Upper lobe of left lung (tissue), 6 donors: Measurements from ENCODE around the gene ADAMTSL5. TPM values are rescaled to one million over a fixed set of nuclear protein-coding genes. Genes with fewer than 3 reads are reported as not detected.

Source experiments
- ATAC-seq, 2 donors: fragments of 200-7000 bp; cut with Tn5 transposase; one replicate each; pipeline ENCODE4 v1.9.1; 2022; ENCODE audit warnings: mild to moderate bottlenecking in 2 of 2, moderate library complexity in 2 of 2; ENCODE audit not compliant: low FRiP score in 2 of 2
- DNase-seq, 2 donors: peaks; one replicate each; pipeline ENCODE4 v3.0.0-alpha.2; 2019 to 2020
- H3K27ac ChIP-seq, 4 donors: fragments of 200-600 bp; sonication (generic); one replicate each; pipeline ENCODE4 v1.5.1; 2016 to 2019
- H3K27me3 ChIP-seq, 4 donors: fragments of 200-600 bp; sonication (generic); one replicate each; pipeline ENCODE4 v1.5.1; 2017 to 2019
- H3K36me3 ChIP-seq, 4 donors: fragments of 200-600 bp; sonication (generic); one replicate each; pipeline ENCODE4 v1.5.1; 2016 to 2019
- H3K4me1 ChIP-seq, 4 donors: fragments of 200-600 bp; sonication (generic); one replicate each; pipeline ENCODE4 v1.5.1; 2018 to 2019
- H3K4me3 ChIP-seq, 4 donors: fragments of 200-600 bp; sonication (generic); one replicate each; pipeline ENCODE4 v1.5.1; 2017 to 2019; ENCODE audit warnings: mild to moderate bottlenecking in 2 of 4, moderate library complexity in 1 of 4
- H3K9me3 ChIP-seq, 4 donors: fragments of 200-600 bp; sonication (generic); one replicate each; pipeline ENCODE4 v1.5.1; 2018 to 2019
- EP300 ChIP-seq, 4 donors: sonication (generic); formaldehyde crosslinking; IDR thresholded peaks; one replicate each; pipeline ENCODE4 v1.5.1; 2017; ENCODE audit warnings: antibody characterized with exemption in 4 of 4, control low read depth in 2 of 4
- POLR2A ChIP-seq, 4 donors: fragments of 450-650 bp; IDR thresholded peaks; one replicate each; pipeline ENCODE4 v1.5.1; 2016 to 2017; ENCODE audit warnings: antibody characterized with exemption in 4 of 4, mild to moderate bottlenecking in 2 of 4
- POLR2AphosphoS5 ChIP-seq, 2 donors: sonication (generic); formaldehyde crosslinking; IDR thresholded peaks; one replicate each; pipeline ENCODE4 v1.5.1; 2017; ENCODE audit warnings: antibody characterized with exemption in 2 of 2
- WGBS, 2 donors: methylation state at CpG; one replicate each; pipeline ENCODE4 v1.1.5; 2017 to 2018; 5-methylcytosine and 5-hydroxymethylcytosine counted together
- total RNA-seq, 6 donors: library from RNA; depleted of rRNA in 4 of 6; stranded (reverse); fragments of >200 nt in 4 of 6; gene quantifications; one replicate each; pipeline versions ENCODE4 v1.1.0 to v1.2.1, GENCODE V29; 2016 to 2021
- TF ChIP-seq, protein P1 (sequence below), 6 experiments: fragments of 450-650 bp in 4 of 6; fragments of 200-600 bp in 2 of 6; sonication (generic) in 2 of 6; IDR thresholded peaks; one replicate each; pipeline ENCODE4 v1.5.1; 2016 to 2019; ENCODE audit warnings: antibody characterized with exemption in 6 of 6
- donor health status: DM: no; HTN: no; CAD: no; lungs with moderate emphysema.
- donor health status: DM: no; HTN: yes; CAD: no; lungs with severe emphysema.

ADAMTSL5 gene
- total RNA-seq, 6 donors from 2014 or later, result 0.89 to 11.5 (median 4.9) TPM

DNA sequence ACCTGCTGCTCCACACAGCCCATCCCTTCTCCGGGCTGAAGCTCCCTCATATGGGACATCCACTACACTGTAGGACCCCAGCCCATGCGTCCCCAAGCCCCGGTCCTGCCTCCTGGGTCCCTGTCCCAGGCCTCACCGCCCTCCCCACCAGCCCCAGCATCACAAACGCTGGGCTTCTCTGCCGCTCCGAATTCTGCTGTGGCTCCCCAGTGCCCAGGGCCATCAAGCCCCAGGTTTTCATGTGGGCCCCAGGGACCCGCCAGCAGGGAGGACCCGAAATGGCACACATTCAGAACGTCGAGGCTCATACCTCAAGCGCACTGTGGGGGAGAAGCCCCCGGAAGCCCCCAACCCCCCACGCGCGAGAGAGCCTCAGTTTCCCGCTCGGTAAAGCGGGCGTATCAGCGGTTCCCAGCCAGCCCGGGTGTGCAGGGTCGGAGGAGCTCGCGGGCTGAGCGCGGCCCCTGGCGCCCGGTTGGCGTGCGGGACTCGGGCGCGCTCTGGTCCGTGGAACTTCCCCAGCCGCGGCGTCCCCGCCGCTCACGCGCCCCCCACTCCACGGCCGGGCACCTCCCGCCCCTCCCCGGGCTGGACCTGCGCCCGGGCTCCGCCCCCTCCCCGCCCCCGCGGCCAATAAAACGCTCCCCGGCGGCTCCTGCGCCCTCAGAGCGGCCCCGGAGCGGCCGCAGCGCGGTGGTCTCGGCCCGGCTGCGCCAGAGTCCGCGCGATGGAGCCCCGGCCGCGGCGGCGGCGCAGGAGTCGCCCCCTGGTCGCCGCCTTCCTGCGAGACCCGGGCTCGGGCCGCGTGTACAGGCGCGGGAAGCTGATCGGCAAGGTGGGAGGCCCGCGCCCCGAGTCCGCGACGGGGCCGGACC, 10.8 kb upstream of the ADAMTSL5 start, which contains the start of gene PLK5:
TSS of gene PLK5 (plus strand) at position 666 of the 875 bp plus-strand sequence. CDS start 2,920 bp downstream, outside the sequence.
- Histone ChIP-seq H3K27ac (no peak within 1 kb of the TSS), H3K27me3 (peaks cover 0 to 37% (median 14%) of the 10 kb centered on the region in 4 donors), H3K4me3 (peak within 1 kb of the TSS in 2 of 4 donors; percentile 7 to 8), H3K4me1 (peaks cover 0 to 10% (median 3%) of the 10 kb centered on the region in 4 donors), H3K9me3 (no peaks in the 10 kb centered on the region), H3K36me3 (no peaks in the 10 kb centered on the region)
- no peak for DNase-seq
- ATAC-seq, result no peak
- TF ChIP-seq EP300 (IDR thresholded peaks at IDR 0.05) (no peak), POLR2AphosphoS5 (IDR thresholded peaks at IDR 0.05) (no peak), POLR2A (IDR thresholded peaks at IDR 0.05) (no peak)
- TF ChIP-seq, protein P1, sequence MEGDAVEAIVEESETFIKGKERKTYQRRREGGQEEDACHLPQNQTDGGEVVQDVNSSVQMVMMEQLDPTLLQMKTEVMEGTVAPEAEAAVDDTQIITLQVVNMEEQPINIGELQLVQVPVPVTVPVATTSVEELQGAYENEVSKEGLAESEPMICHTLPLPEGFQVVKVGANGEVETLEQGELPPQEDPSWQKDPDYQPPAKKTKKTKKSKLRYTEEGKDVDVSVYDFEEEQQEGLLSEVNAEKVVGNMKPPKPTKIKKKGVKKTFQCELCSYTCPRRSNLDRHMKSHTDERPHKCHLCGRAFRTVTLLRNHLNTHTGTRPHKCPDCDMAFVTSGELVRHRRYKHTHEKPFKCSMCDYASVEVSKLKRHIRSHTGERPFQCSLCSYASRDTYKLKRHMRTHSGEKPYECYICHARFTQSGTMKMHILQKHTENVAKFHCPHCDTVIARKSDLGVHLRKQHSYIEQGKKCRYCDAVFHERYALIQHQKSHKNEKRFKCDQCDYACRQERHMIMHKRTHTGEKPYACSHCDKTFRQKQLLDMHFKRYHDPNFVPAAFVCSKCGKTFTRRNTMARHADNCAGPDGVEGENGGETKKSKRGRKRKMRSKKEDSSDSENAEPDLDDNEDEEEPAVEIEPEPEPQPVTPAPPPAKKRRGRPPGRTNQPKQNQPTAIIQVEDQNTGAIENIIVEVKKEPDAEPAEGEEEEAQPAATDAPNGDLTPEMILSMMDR (IDR thresholded peaks at IDR 0.05), result no peak
- WGBS, 2 donors, result 29 to 100% methylated on average over 2 to 21 of the region's 92 CpGs

DNA sequence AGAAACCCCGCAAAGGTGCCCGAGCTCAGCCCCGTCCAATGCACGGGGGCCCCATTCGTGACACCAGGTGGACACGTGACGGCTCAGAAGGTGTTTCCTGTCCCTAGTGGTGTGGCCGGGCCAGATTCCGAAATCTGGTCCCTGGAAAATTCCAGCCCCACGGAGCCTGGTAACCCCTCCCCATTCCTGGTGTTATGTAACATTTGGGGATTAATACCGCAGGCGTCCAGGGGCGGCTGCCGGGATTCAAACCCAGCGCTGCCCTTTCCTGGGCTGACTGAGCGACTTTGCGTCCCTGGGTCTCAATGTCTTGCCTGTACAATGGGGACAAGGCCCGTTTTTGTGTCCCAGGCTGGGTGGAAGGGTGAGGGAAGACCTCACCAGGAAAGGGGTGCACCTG, 10.0 kb upstream of the ADAMTSL5 start:
- H3K27ac ChIP-seq, result no peak overlapping the region
- TF ChIP-seq EP300 (IDR thresholded peaks at IDR 0.05) (no peak), POLR2AphosphoS5 (IDR thresholded peaks at IDR 0.05) (no peak), POLR2A (IDR thresholded peaks at IDR 0.05) (no peak)
- TF ChIP-seq, protein P1 (IDR thresholded peaks at IDR 0.05), result no peak
- DNase-seq (no peak), ATAC-seq (no peak)
- no peaks in the 10 kb centered on the region for H3K36me3 ChIP-seq
- no peak overlapping the region for H3K4me3 ChIP-seq
- H3K9me3 ChIP-seq, result no peaks in the 10 kb centered on the region
- WGBS, 2 donors, result 67 to 74% methylated on average over 13 to 17 of the region's 18 CpGs
- peaks cover 0 to 10% (median 3%) of the 10 kb centered on the region in 4 donors for H3K4me1 ChIP-seq
- peaks cover 0 to 36% (median 14%) of the 10 kb centered on the region in 4 donors for H3K27me3 ChIP-seq

DNA sequence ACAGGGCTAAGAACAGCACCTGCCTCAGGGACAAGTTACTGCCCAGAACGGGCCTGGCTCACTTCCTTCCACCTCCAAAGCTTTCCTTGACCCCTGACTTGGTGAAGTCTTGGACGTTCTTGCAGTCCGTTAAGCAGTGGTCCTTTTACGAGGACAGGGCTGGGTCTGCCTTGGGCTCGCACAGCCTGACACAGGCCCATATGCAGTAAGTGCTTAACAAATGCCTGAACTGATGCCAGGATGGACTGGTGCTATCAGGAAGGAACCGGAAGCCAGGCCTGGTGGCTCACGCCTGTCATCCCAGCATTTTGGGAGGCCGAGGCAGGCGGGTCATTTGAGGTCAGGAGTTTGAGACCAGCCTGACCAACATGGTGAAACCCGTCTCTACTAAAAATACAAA, 9.2 kb upstream of the ADAMTSL5 start:
- Histone ChIP-seq H3K27ac (no peak overlapping the region), H3K9me3 (no peaks in the 10 kb centered on the region), H3K4me3 (no peak overlapping the region), H3K36me3 (no peaks in the 10 kb centered on the region), H3K27me3 (peaks cover 0 to 36% (median 14%) of the 10 kb centered on the region in 4 donors), H3K4me1 (peaks cover 0 to 10% (median 3%) of the 10 kb centered on the region in 4 donors)
- whole genome bisulfite sequencing, 2 donors, result 58 to 60% methylated on average over 9 to 10 of the region's 10 CpGs
- DNase-seq (no peak), ATAC-seq (no peak)
- TF ChIP-seq EP300 (IDR thresholded peaks at IDR 0.05), result no peak
- TF ChIP-seq POLR2A (IDR thresholded peaks at IDR 0.05), result no peak
- no peak for TF ChIP-seq POLR2AphosphoS5 (IDR thresholded peaks at IDR 0.05)
- TF ChIP-seq, protein P1 (IDR thresholded peaks at IDR 0.05), result no peak

DNA sequence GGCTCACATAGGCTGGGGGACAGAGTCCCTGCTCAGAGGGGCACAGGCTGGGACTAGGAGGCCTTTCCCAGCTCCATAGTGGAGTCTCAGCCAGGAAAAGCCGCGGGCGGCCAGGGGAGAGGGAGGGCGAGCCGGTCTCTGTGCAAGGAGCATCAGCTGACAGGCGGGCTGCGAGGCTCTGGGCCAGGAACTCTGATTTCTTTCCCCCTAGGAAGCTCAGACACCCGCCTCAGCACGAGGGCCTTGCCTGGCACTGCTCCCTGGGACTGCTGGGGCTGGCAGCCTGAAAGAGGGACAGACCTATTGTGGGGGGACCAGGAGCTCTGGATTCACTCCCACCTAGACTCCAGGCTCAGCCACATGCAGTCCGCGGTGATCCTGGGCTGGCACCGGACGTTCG, 8.8 kb upstream of the ADAMTSL5 start:
- TF ChIP-seq POLR2AphosphoS5 (IDR thresholded peaks at IDR 0.05) (no peak), POLR2A (IDR thresholded peaks at IDR 0.05) (no peak), EP300 (IDR thresholded peaks at IDR 0.05) (no peak)
- TF ChIP-seq, protein P1 (IDR thresholded peaks at IDR 0.05), result no peak
- no peak overlapping the region for H3K27ac ChIP-seq

More for the DNA sequence above, 8.8 kb upstream of the ADAMTSL5 start:
- Histone ChIP-seq H3K27me3 (peaks cover 0 to 36% (median 14%) of the 10 kb centered on the region in 4 donors), H3K9me3 (no peaks in the 10 kb centered on the region), H3K4me1 (peaks cover 0 to 10% (median 3%) of the 10 kb centered on the region in 4 donors), H3K4me3 (no peak overlapping the region), H3K36me3 (no peaks in the 10 kb centered on the region)
- WGBS, 2 donors, result 59% methylated on average over 11 of the region's 14 CpGs; no CpG with 5 or more reads in 1 of the 2 donors
- DNase-seq (no peak), ATAC-seq (no peak)
